Dendritic cell treated with granulocyte-macrophage colony-stimulating factor and Interleukin-4, amounts not matched to agents 40 ng/mL and 50 ng/mL, for 4 days (primary cell): ENCODE data around the gene CPNE9.

Source experiments
- H3K27ac Mint-ChIP-seq: one replicate; pipeline ENCODE4 v1.8.0; 2022; ENCODE audit warnings: mild to moderate bottlenecking, mixed read lengths
- H3K27me3 Mint-ChIP-seq: one replicate; pipeline ENCODE4 v1.8.0; 2022; ENCODE audit warnings: mild to moderate bottlenecking, mixed read lengths
- H3K36me3 Mint-ChIP-seq: one replicate; pipeline ENCODE4 v1.8.0; 2022; ENCODE audit warnings: low read depth, mixed read lengths
- H3K4me1 Mint-ChIP-seq: one replicate; pipeline ENCODE4 v1.8.0; 2022; ENCODE audit warnings: low read depth, mixed read lengths
- H3K4me3 Mint-ChIP-seq: one replicate; pipeline ENCODE4 v1.8.0; 2022; ENCODE audit warnings: mild to moderate bottlenecking, moderate library complexity, mixed read lengths
- H3K9me3 Mint-ChIP-seq: one replicate; pipeline ENCODE4 v1.8.0; 2022; ENCODE audit warnings: mixed read lengths
- intact Hi-C: fragments of 100-400 bp; cut with micrococcal nuclease; formaldehyde crosslinking; loops from one replicate; pipeline ENCODE4 v1.15.0; 2022

The CPNE9 gene

DNA sequence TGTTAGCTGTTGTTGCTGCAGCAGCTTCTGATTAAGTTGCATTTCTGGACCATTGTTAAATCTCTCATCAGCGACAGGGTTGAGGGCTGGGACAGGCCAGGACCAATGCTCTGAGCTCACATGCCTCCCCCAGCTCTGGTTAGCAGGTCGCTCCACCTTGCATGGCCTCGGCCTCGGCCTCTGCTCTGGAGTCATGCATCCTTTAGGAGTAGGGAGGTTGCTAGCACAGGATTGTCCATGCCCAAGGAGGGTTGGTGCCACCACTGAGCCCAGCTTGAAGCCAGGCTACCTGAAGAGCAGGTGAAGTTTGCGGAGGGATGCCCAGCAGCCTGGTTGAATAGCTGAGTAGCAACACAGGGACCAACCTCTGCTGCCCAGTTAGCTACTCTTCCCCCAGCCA lies 11.2 kb upstream of the CPNE9 start:
- Mint-ChIP-seq H3K27me3 (no peaks in the 10 kb centered on the region), H3K4me1 (no peaks in the 10 kb centered on the region), H3K36me3 (peaks cover 100% of the 10 kb centered on the region), H3K9me3 (no peaks in the 10 kb centered on the region), H3K4me3 (no peak overlapping the region), H3K27ac (no peak overlapping the region)
- intact Hi-C loops, result no loop called here

DNA sequence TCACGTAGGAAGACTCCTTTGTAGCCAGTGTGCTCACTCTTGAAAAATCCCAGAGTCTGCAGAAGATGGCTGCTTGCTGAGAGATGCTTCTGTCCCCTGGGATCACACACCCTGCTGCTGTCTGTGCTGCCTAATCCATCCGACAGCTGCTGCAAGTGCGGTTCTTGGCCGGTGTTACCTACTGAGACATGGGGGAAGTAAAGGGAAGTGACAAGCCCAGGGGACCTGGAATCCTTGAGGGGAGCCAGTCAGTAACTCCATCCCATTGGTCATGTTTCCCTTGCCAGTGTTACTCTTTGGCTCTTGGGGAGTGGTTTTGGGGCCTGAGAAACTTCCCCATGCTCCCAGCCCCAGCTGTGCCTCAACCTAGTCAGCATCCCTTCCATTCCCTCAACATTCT lies 8.3 kb upstream of the CPNE9 start:
- peaks cover 100% of the 10 kb centered on the region for H3K36me3 Mint-ChIP-seq
- intact Hi-C loops, result no loop called here
- no peaks in the 10 kb centered on the region for H3K9me3 Mint-ChIP-seq
- no peak overlapping the region for H3K27ac Mint-ChIP-seq
- H3K4me1 Mint-ChIP-seq, result no peaks in the 10 kb centered on the region
- H3K4me3 Mint-ChIP-seq, result no peak overlapping the region
- H3K27me3 Mint-ChIP-seq, result peaks cover 5% of the 10 kb centered on the region

DNA sequence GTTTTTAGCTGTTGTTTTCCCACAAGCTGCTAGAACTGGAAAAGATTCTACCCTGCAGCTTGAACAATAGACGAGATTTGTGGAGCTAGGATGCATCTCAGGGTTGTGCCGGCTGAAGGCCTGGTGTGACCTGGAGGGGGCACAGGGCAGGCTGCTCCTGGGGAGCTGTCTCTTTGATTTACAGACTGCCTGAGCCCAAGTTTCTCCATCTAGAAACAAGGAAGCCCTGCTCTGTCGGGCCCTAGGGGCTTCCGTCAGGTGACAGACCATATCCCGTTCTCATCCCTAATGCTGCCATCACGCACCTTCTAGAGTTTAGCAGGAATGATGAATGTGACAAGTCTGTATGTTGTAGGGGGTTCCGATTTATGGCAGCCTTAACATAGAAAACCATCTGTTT lies 7.9 kb upstream of the CPNE9 start:
- H3K27me3 Mint-ChIP-seq, result peaks cover 7% of the 10 kb centered on the region
- H3K4me3 Mint-ChIP-seq, result no peak overlapping the region
- no peaks in the 10 kb centered on the region for H3K9me3 Mint-ChIP-seq
- H3K4me1 Mint-ChIP-seq, result no peaks in the 10 kb centered on the region
- no peak overlapping the region for H3K27ac Mint-ChIP-seq
- intact Hi-C loops, result no loop called here
- peaks cover 100% of the 10 kb centered on the region for H3K36me3 Mint-ChIP-seq

DNA sequence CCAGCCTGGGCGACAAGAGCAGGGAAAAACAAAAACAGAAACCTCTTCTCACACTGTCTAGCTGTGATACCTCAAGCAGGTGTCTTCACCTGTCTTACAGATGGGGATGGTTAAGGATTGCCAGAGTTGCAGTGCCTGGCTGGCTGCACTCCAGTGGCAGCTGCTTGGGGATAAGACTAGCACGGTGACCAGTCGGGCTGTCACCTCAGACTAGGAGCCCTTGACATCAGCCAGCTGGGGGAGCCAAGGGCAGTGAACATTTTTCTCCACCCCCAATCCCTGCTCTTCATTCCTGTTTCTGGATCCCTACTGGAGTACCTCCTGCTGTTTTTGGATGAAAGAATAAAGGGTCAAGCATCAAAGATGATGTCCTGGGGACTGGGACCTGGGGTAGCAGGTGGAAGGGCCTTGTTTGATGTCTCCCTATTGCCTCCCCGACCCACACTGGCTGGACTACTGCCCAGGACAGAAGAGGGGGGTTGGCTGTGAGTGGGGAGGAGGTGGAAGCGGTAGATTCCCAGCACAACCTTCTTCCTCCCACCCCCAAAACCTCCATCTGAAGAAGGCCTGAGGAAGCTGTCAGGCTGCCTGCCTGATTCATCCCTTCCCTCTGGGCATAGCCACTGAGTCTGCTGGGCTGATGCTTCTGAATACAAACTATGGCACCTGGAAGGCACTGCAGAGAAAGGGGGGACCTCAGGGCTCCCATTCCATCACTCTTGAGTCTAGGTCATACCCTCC lies 7.0 kb upstream of the CPNE9 start:
- no peak overlapping the region for H3K27ac Mint-ChIP-seq
- peaks cover 16% of the 10 kb centered on the region for H3K27me3 Mint-ChIP-seq
- H3K9me3 Mint-ChIP-seq, result no peaks in the 10 kb centered on the region
- no peaks in the 10 kb centered on the region for H3K4me1 Mint-ChIP-seq
- H3K4me3 Mint-ChIP-seq, result no peak overlapping the region
- intact Hi-C loops, result no loop called here
- H3K36me3 Mint-ChIP-seq, result peaks cover 100% of the 10 kb centered on the region

DNA sequence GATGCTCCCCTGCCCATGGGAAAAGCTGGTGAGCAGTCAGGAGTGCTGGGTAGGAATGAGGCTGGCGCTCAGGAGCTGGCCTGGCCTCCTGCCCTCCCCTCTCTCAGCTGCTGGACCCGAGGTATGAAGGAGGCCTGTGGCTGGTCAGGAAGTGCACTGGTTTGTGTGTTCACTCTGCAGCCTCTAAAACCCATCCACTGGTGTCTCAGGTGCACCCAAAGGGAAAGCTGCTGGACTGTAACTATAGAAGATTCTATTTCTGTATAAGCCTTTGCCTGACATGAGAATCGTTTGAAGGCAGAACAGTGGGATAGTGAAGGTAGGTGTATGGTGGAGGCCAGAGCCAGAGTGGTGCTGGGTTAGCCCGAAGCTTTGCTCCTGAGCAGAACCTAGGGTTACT lies 5.7 kb upstream of the CPNE9 start:
- Mint-ChIP-seq H3K27ac (no peak overlapping the region), H3K27me3 (peaks cover 21% of the 10 kb centered on the region), H3K4me3 (no peak overlapping the region), H3K36me3 (peaks cover 100% of the 10 kb centered on the region), H3K4me1 (peaks cover 2% of the 10 kb centered on the region), H3K9me3 (no peaks in the 10 kb centered on the region)
- intact Hi-C loops, result no loop called here

DNA sequence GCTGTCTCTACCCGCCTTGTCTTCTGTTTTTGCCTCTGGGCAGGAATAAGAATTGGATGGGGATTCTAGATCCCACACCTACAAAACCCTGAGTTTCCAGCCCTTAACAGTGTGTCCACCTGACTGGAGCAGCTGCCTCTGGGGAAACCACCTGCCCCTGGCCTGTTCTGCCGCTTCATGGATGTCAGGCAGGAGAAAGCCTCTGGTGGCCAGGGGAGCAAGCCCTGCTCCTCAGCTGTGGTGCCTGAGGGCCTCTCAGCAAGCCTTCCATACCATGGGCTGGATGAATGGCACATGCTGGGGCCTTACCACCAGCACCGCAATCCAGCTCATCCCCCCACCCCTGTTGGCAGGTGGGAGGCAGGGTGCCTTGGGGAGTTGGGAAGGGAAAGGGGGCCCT lies 5.3 kb upstream of the CPNE9 start:
- no peak overlapping the region for H3K27ac Mint-ChIP-seq
- no peaks in the 10 kb centered on the region for H3K9me3 Mint-ChIP-seq
- intact Hi-C loops, result no loop called here
- H3K36me3 Mint-ChIP-seq, result peaks cover 99% of the 10 kb centered on the region
- peaks cover 25% of the 10 kb centered on the region for H3K27me3 Mint-ChIP-seq
- H3K4me1 Mint-ChIP-seq, result peaks cover 4% of the 10 kb centered on the region
- no peak overlapping the region for H3K4me3 Mint-ChIP-seq

DNA sequence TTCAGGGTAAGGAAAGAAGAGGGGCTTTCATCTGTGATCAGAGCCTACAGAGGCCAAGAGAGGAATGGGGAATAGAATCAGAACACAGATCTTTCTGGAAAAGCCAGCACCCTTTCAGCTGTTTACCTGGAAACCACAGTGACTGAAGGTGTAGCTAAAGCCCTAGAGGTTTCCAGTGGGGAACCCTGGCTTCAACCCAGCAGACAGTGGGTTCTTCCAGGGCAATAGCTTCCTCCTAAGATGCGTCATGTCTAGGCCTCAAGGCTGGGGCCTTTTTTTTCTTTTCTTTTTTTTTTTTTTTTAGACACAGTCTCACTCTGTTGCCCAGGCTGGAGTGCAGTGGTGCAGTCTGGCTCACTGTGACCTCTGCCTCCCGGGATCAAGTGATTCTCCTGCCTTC lies 3.1 kb upstream of the CPNE9 start:
- intact Hi-C loops, result loop anchor here (10.0 kb wide), 1 partner anchor 214 kb away; the partner anchor contains the start of gene IL17RC
- Mint-ChIP-seq H3K4me3 (no peak overlapping the region), H3K4me1 (peaks cover 20% of the 10 kb centered on the region), H3K9me3 (no peaks in the 10 kb centered on the region), H3K27me3 (peaks cover 46% of the 10 kb centered on the region), H3K36me3 (peaks cover 76% of the 10 kb centered on the region), H3K27ac (no peak overlapping the region)

DNA sequence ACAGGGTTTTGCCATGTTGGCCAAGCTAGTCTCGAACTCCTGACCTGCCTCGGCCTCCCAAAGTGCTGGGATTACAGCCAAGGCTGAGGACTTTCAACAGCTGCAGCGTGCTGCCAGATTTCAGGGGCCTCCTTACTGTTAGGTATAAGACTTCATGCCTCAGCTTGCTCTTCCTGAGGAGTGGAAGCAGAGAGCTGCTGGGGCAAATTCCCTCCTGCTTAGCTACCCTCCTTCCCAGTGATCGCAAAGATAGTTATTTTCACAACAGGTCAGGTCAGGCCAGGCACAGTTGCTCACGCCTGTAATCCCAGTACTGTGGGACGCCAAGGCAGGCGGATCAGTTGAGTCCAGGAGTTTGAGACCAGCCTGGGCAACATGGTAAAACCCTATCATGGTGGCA lies 2.6 kb upstream of the CPNE9 start:
- Mint-ChIP-seq H3K36me3 (peaks cover 71% of the 10 kb centered on the region), H3K4me3 (no peak overlapping the region), H3K9me3 (no peaks in the 10 kb centered on the region), H3K4me1 (peaks cover 20% of the 10 kb centered on the region), H3K27ac (no peak overlapping the region), H3K27me3 (peaks cover 49% of the 10 kb centered on the region)
- intact Hi-C loops, result loop anchor here (10.0 kb wide), 1 partner anchor 214 kb away; the partner anchor contains the start of gene IL17RC

DNA sequence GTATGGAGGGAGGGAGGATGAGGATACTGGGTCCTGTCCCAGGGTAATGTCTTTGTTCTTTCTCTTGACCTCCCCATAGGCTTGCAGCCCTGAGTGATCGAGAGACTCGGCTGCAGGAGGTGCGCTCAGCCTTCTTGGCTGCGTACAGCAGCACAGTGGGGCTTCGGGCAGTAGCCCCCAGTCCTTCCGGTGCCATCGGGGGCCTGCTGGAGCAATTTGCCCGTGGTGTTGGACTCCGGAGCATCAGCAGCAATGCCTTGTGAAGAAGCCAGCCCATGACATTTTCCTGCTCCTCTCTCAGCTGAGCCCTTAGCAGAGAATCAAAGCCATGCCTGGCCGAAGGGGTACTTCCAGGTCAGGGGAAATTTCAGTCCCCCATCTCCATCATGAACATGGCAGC lies 1.9 kb upstream of the CPNE9 start:
- no peak overlapping the region for H3K27ac Mint-ChIP-seq
- H3K36me3 Mint-ChIP-seq, result peaks cover 64% of the 10 kb centered on the region
- no peak overlapping the region for H3K4me3 Mint-ChIP-seq
- H3K27me3 Mint-ChIP-seq, result peaks cover 56% of the 10 kb centered on the region
- no peaks in the 10 kb centered on the region for H3K9me3 Mint-ChIP-seq
- intact Hi-C loops, result loop anchor here (10.0 kb wide), 1 partner anchor 213 kb away; the partner anchor contains the start of gene IL17RC
- H3K4me1 Mint-ChIP-seq, result peaks cover 20% of the 10 kb centered on the region

DNA sequence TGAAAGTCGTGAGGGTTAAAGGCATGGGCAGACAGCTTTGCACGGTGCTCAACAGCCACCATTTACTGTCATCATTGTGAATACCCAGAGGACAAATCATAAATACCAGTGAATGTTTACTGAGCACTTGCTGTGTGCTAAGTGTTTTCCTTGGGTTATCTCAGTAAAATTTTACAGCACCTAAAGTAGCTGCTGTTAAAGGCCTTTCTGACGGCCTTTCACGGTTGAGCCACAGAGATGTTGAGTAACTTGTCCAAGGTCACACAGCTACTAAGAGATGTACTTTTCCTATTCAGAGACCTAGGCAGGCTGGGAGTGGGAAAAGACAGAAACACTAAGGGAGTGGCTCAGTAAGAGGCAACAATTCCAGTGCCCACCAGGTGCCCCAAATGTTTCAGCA lies 393 bp upstream of the CPNE9 start:
- Mint-ChIP-seq H3K36me3 (peaks cover 49% of the 10 kb centered on the region), H3K4me1 (peaks cover 20% of the 10 kb centered on the region), H3K9me3 (no peaks in the 10 kb centered on the region), H3K27me3 (peaks cover 64% of the 10 kb centered on the region), H3K4me3 (no peak overlapping the region), H3K27ac (no peak overlapping the region)
- intact Hi-C loops, result loop anchor here (10.0 kb wide), 1 partner anchor 212 kb away; the partner anchor contains the start of gene IL17RC

DNA sequence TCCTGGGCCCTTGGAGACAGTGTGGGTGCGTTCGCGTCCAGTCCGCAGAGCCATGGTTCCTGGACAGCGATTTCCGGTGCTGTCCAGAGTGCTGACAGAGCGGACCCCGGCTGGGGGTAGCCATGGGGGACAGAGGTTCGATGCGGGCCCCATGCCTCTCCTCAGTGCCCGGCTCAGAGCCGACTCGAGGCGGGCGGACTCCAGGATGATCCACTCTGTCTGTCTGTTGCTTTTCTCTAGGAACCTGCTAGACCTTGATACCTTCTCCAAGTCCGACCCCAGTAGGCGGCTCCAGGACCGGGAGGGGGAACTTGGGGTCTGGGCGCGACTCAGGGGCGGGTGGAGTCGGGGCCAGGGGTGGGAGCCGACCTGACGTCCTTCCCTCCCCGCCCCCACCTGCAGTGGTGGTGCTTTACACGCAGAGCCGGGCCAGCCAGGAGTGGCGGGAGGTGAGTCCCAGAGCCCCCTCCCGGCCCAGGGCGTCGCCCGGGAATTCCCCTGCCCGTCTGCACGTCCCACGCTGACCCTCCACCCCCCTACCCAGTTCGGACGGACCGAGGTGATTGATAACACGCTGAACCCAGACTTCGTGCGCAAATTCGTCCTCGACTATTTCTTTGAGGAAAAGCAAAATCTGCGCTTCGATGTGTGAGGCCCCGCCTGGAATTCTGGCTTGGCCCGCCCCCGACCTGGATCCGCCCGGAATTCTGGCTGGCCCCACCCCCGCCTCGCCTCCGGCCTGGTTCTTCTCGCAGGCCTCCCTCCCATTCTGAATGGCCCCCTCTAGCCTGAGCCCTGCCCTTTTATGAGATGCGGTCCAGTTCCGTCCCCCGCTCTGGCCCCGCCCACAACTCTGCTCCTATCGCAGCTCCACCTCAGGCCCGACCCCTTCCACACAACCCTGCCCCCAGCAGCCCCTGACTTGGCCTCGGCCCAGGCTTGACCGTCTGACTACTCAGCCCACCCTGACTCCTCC lies 1.0 kb downstream of the CPNE9 start:
- Mint-ChIP-seq H3K4me1 (peaks cover 20% of the 10 kb centered on the region), H3K36me3 (peaks cover 35% of the 10 kb centered on the region), H3K27ac (no peak overlapping the region), H3K9me3 (no peaks in the 10 kb centered on the region), H3K27me3 (peaks cover 64% of the 10 kb centered on the region), H3K4me3 (peak overlapping the region; percentile 62)
- intact Hi-C loops, result loop anchor here (10.0 kb wide), 1 partner anchor 210 kb away; the partner anchor contains the start of gene IL17RC

DNA sequence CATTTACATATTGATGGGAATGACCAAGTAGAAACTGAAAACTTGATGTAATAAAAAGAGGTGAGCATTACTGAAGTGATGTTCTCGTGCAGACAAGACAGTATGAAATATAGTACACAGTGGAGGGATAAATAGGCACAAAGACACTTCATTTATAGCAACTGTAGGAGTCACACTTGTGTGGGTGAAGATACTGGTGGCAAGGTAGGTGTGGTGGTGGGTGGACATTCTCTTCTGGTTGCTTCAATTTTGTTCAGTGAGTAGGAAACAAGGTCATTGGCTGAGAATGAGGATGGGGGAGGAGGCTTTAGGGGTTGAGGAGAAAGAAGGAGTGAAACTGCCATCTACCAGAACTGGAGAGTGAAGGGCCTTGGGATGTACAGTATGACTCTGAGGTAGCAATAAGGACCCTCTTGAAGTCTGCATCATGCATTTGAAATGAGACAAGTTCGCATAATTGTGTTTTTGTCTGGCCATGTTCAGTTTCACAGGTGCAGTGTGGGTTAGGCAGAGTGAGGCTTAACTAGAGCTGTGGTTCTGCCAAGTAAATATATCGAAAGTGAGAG lies 6.6 kb downstream of the CPNE9 start:
- H3K27me3 Mint-ChIP-seq, result peaks cover 23% of the 10 kb centered on the region
- H3K4me1 Mint-ChIP-seq, result peaks cover 12% of the 10 kb centered on the region
- no peaks in the 10 kb centered on the region for H3K36me3 Mint-ChIP-seq
- no peak overlapping the region for H3K4me3 Mint-ChIP-seq
- H3K9me3 Mint-ChIP-seq, result no peaks in the 10 kb centered on the region
- intact Hi-C loops, result no loop called here
- no peak overlapping the region for H3K27ac Mint-ChIP-seq

DNA sequence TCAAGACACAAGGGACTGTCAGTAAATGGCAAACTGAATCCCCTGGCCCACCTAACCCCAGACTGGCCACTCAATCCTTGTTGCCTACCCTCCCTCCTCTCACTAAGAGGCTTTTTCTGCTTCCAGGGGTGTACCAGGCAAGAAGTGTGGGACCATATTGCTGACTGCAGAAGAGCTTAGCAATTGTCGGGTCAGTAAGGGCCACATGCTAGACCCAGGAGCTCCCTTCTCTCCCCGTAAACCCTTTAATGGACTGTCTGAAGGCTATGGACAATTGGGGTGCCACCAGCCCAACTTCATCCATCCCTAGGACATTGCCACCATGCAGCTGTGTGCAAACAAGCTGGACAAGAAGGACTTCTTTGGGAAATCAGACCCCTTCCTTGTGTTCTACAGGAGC lies 8.8 kb downstream of the CPNE9 start:
- intact Hi-C loops, result no loop called here
- Mint-ChIP-seq H3K27me3 (peaks cover 5% of the 10 kb centered on the region), H3K27ac (no peak overlapping the region), H3K4me3 (no peak overlapping the region), H3K4me1 (peaks cover 32% of the 10 kb centered on the region), H3K36me3 (no peaks in the 10 kb centered on the region), H3K9me3 (no peaks in the 10 kb centered on the region)

DNA sequence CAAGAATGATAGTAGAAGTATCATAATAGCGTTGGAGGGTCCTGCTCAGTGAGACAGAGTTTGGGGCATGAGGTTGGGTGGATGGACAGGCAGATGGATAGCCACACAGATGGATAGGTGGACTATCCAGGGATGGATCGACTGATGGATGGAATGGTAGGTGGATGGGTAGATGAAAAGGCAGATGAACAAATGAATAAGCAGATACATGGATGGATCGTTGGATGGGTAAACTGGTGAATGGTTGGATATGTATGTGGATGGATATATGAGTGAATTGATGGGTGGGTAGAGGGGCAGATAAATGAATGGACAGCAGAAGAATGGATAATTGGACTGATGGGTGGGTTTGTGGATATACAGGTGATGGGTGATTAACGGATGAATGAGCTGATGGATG lies 9.5 kb downstream of the CPNE9 start:
- Mint-ChIP-seq H3K27me3 (peaks cover 2% of the 10 kb centered on the region), H3K27ac (no peak overlapping the region), H3K36me3 (no peaks in the 10 kb centered on the region), H3K4me1 (peaks cover 39% of the 10 kb centered on the region), H3K9me3 (no peaks in the 10 kb centered on the region), H3K4me3 (no peak overlapping the region)
- intact Hi-C loops, result no loop called here
